OCI-LY1 (cell line): ENCODE data around the gene POGLUT3.

Source experiments
- H2AFZ ChIP-seq: fragments of 200-600 bp; sonication (generic), shearing (Covaris generic); 2 replicates; pipeline ENCODE4 v1.6.0; 2014; ENCODE audit warnings: antibody characterized with exemption, mild to moderate bottlenecking, low read length
- H3F3A ChIP-seq: fragments of 200-600 bp; sonication (generic), shearing (Covaris generic); 2 replicates; pipeline ENCODE4 v1.6.0; 2014; ENCODE audit warnings: mild to moderate bottlenecking, antibody characterized with exemption, low read length, moderate library complexity; ENCODE audit not compliant: insufficient read depth
- H3K27ac ChIP-seq: fragments of 200-600 bp; sonication (generic); 2 replicates; pipeline ENCODE4 v1.5.1; 2014; ENCODE audit warnings: low read length, mixed run types, mild to moderate bottlenecking, low read depth; ENCODE audit not compliant: poor library complexity, severe bottlenecking
- H3K27me3 ChIP-seq: fragments of 200-600 bp; sonication (generic); 2 replicates; pipeline ENCODE4 v1.6.0; 2014; ENCODE audit warnings: antibody characterized with exemption, mild to moderate bottlenecking, low read length, moderate library complexity; ENCODE audit not compliant: insufficient read depth
- H3K36me3 ChIP-seq: fragments of 200-600 bp; sonication (generic); 2 replicates; pipeline ENCODE4 v1.6.1; 2014; ENCODE audit warnings: mild to moderate bottlenecking, antibody characterized with exemption, low read length, moderate library complexity, mixed read lengths; ENCODE audit not compliant: insufficient read depth
- H3K4me1 ChIP-seq: fragments of 200-600 bp; sonication (generic); 2 replicates; pipeline ENCODE4 v1.5.1; 2014; ENCODE audit warnings: mild to moderate bottlenecking, low read length, moderate library complexity; ENCODE audit not compliant: insufficient read depth, severe bottlenecking
- H3K4me2 ChIP-seq: fragments of 200-600 bp; sonication (generic), shearing (Covaris generic); 2 replicates; pipeline ENCODE4 v1.6.1; 2014; ENCODE audit warnings: low read length
- H3K4me3 ChIP-seq: fragments of 200-600 bp; sonication (generic); 2 replicates; pipeline ENCODE4 v1.5.1; 2014; ENCODE audit warnings: low read length, low read depth, mild to moderate bottlenecking, mixed read lengths; ENCODE audit not compliant: poor library complexity, severe bottlenecking
- H3K79me2 ChIP-seq: fragments of 200-600 bp; shearing (Covaris generic); 2 replicates; pipeline ENCODE4 v1.6.1; 2016; ENCODE audit warnings: mixed run types, low read length, mixed read lengths; ENCODE audit not compliant: insufficient read depth
- H3K9ac ChIP-seq: fragments of 200-600 bp; sonication (generic), shearing (Covaris generic); 2 replicates; pipeline ENCODE4 v1.6.1; 2014; ENCODE audit warnings: mild to moderate bottlenecking, low read length, mixed read lengths
- H3K9me2 ChIP-seq: fragments of 200-600 bp; sonication (generic), shearing (Covaris generic); 2 replicates; pipeline ENCODE4 v1.6.1; 2014; ENCODE audit warnings: low read depth, mild to moderate bottlenecking, low read length, mixed read lengths
- H3K9me3 ChIP-seq: fragments of 200-600 bp; shearing (Covaris generic); 2 replicates; pipeline ENCODE4 v1.6.1; 2014; ENCODE audit warnings: low read length, mixed read lengths
- H4K20me1 ChIP-seq: fragments of 200-600 bp; sonication (generic), shearing (Covaris generic); 2 replicates; pipeline ENCODE4 v1.6.0; 2016; ENCODE audit warnings: mild to moderate bottlenecking, low read length; ENCODE audit not compliant: insufficient read depth
- CTCF ChIP-seq: fragments of 200-600 bp; sonication (generic), shearing (Covaris generic); IDR thresholded peaks from 2 replicates; pipeline ENCODE4 v1.5.1; 2017; ENCODE audit warnings: mild to moderate bottlenecking, antibody characterized with exemption, low read length, moderate library complexity, mixed read lengths
- EZH2 ChIP-seq: fragments of 200-600 bp; sonication (generic), shearing (Covaris generic); IDR thresholded peaks from 2 replicates; pipeline ENCODE4 v1.8.0; 2017; ENCODE audit warnings: borderline replicate concordance, mixed run types, mild to moderate bottlenecking, antibody characterized with exemption, low read length, moderate library complexity, mixed read lengths

The POGLUT3 gene

GRCh38 chr11:108536783-108537182 lies 38.6 kb upstream of the POGLUT3 start:
- no peak overlapping the region for H3K4me2 ChIP-seq

GRCh38 chr11:108535384-108535955 lies 37.3 kb upstream of the POGLUT3 start:
- Histone ChIP-seq H3K4me1 (no peaks in the 10 kb centered on the region), H3K27ac (no peak overlapping the region), H3F3A (no peaks in the 10 kb centered on the region), H3K36me3 (no peaks in the 10 kb centered on the region), H3K79me2 (no peaks in the 10 kb centered on the region), H3K4me3 (no peak overlapping the region), H3K9ac (no peak overlapping the region), H4K20me1 (no peaks in the 10 kb centered on the region), H3K9me3 (no peaks in the 10 kb centered on the region), H2AFZ (no peak overlapping the region), H3K9me2 (no peaks in the 10 kb centered on the region), H3K27me3 (no peaks in the 10 kb centered on the region), H3K4me2 (no peak overlapping the region)
- TF ChIP-seq EZH2, result no peak
- no peak for TF ChIP-seq CTCF

More at GRCh38 chr11:108536783-108537182, 38.6 kb upstream of the POGLUT3 start:
- H4K20me1 ChIP-seq, result no peaks in the 10 kb centered on the region
- H3F3A ChIP-seq, result no peaks in the 10 kb centered on the region
- H3K9me2 ChIP-seq, result no peaks in the 10 kb centered on the region
- no peak overlapping the region for H3K9ac ChIP-seq
- H3K4me1 ChIP-seq, result no peaks in the 10 kb centered on the region
- H3K79me2 ChIP-seq, result no peaks in the 10 kb centered on the region
- no peak overlapping the region for H3K27ac ChIP-seq
- H3K27me3 ChIP-seq, result no peaks in the 10 kb centered on the region
- no peaks in the 10 kb centered on the region for H3K9me3 ChIP-seq
- H2AFZ ChIP-seq, result no peak overlapping the region
- no peak overlapping the region for H3K4me3 ChIP-seq
- no peaks in the 10 kb centered on the region for H3K36me3 ChIP-seq
- TF ChIP-seq CTCF (no peak), EZH2 (no peak)

- Histone ChIP-seq H3K9ac (no peak overlapping the region), H3K27ac (no peak overlapping the region), H3K9me3 (no peaks in the 10 kb centered on the region), H3F3A (no peaks in the 10 kb centered on the region), H3K36me3 (no peaks in the 10 kb centered on the region), H3K4me1 (no peaks in the 10 kb centered on the region), H2AFZ (no peak overlapping the region), H3K9me2 (no peaks in the 10 kb centered on the region), H3K79me2 (no peaks in the 10 kb centered on the region), H3K27me3 (no peaks in the 10 kb centered on the region), H3K4me3 (no peak overlapping the region), H4K20me1 (no peaks in the 10 kb centered on the region), H3K4me2 (no peak overlapping the region)
- TF ChIP-seq CTCF (no peak), EZH2 (no peak)
Observed at GRCh38 chr11:108534274-108534882, 36.2 kb upstream of the POGLUT3 start.
